WERI-Rb-1 (cell line): ENCODE measurements around the gene C5orf34.

ENCODE experiments used
- DNase-seq: peaks from one replicate; pipeline ENCODE4 v3.0.0-alpha.2; 2020
- H3K27ac ChIP-seq: fragments of 250-450 bp; sonication (Bioruptor Pico); 2 replicates; pipeline ENCODE4 v1.5.1; 2020; ENCODE audit warnings: mild to moderate bottlenecking, moderate library complexity
- H3K27me3 ChIP-seq: fragments of 250-450 bp; sonication (Bioruptor Pico); 2 replicates; pipeline ENCODE4 v1.5.1; 2021; ENCODE audit warnings: mild to moderate bottlenecking, low read depth, moderate library complexity; ENCODE audit not compliant: insufficient read depth, severe bottlenecking
- H3K36me3 ChIP-seq: fragments of 250-450 bp; sonication (Bioruptor Pico); 2 replicates; pipeline ENCODE4 v1.5.1; 2020; ENCODE audit warnings: mild to moderate bottlenecking, moderate library complexity
- H3K4me3 ChIP-seq: 2 replicates; pipeline ENCODE4 v1.5.1; 2011; ENCODE audit warnings: low read depth, mild to moderate bottlenecking, control low read depth, low read length
- H3K9me3 ChIP-seq: fragments of 250-450 bp; sonication (Bioruptor Pico); 2 replicates; pipeline ENCODE4 v1.5.1; 2021; ENCODE audit warnings: mild to moderate bottlenecking, moderate library complexity; ENCODE audit not compliant: severe bottlenecking
- TF ChIP-seq, protein P1 (sequence below): IDR thresholded peaks from 2 replicates; pipeline ENCODE4 v1.5.1; 2011; ENCODE audit warnings: low read depth, mild to moderate bottlenecking, control low read depth, inconsistent platforms, low read length

The C5orf34 gene

DNA sequence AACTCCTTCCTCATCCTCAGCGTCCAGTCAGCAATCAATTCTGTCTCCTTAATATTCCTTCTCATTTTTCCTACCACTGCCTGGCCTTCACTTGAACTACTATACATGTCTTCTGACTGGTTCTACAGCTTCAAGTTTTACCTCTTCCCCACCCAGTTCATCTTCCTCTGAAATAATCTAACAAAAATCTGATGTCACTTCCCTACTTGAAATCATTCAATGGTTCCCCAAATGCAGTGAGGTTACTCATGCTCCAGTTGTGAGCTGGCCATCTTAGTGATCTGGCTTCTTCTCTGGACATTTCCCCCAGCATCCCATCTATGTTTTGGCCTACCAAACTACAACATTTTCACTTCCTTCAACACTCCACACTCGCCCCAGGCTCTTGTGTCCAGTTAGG is 16.4 kb downstream of the C5orf34 start:
- Histone ChIP-seq H3K4me3 (no peak overlapping the region), H3K27me3 (no peaks in the 10 kb centered on the region), H3K9me3 (no peaks in the 10 kb centered on the region), H3K27ac (no peak overlapping the region), H3K36me3 (peaks cover 4% of the 10 kb centered on the region; the same call in 1 of the 2 replicates)
- no peak for DNase-seq
- TF ChIP-seq, protein P1, sequence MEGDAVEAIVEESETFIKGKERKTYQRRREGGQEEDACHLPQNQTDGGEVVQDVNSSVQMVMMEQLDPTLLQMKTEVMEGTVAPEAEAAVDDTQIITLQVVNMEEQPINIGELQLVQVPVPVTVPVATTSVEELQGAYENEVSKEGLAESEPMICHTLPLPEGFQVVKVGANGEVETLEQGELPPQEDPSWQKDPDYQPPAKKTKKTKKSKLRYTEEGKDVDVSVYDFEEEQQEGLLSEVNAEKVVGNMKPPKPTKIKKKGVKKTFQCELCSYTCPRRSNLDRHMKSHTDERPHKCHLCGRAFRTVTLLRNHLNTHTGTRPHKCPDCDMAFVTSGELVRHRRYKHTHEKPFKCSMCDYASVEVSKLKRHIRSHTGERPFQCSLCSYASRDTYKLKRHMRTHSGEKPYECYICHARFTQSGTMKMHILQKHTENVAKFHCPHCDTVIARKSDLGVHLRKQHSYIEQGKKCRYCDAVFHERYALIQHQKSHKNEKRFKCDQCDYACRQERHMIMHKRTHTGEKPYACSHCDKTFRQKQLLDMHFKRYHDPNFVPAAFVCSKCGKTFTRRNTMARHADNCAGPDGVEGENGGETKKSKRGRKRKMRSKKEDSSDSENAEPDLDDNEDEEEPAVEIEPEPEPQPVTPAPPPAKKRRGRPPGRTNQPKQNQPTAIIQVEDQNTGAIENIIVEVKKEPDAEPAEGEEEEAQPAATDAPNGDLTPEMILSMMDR: no peak

DNA sequence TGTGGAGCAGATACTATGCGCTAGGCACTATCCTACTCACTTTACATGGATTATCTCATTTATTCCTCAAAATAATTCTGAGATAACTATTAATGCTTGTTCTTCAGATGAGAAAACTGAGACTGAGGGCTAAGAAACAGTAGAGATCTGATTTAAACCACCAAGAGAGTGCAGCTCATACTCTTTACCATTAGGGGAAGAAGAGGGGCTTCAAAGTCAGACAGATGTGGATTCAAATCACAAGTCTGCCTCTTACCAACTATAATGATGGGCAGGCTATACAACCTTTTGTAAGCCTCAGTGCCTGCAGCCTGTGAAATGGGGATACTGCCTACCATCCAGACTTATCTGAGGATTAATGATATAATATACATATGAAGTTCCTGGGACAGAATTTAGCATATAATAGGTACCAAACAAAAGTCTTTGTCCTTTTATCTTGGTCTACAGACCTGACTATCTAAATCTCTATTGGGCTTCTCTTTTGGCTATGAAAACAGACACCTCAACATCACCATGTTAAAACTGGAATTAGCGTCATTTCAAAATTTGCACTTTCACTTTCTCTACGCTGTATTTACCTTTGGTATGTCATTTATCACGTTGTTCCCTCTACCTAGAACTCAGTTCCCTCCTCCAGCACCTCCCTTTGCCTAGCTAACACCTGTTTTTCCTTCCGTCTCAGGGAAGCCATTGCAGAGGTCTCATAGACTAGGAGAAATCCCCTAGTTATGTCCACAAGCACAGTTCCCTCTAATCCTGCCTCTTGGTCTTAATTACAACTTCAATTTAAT is 17.4 kb downstream of the C5orf34 start:
- TF ChIP-seq, protein P1: no peak
- Histone ChIP-seq H3K27me3 (no peaks in the 10 kb centered on the region), H3K36me3 (no peaks in the 10 kb centered on the region), H3K9me3 (no peaks in the 10 kb centered on the region), H3K27ac (no peak overlapping the region), H3K4me3 (no peak overlapping the region)
- DNase-seq: no peak

DNA sequence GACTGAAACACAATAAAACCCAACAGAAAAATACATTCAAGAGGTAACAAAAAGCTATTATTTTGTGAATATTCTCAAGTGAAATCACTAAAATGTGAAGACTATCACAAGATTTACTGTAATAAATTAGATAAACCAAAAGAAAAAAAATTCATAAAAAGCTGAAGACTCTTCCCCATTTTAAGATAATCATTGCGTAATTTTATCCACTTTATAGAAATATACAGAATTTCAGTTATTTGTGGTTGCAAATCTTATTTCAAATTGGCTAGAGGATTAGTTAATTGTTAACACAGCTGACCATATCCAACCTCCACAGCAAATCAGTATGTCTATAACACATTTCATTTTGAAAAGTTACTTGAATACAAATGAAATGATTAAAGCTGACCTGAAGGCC is 23.6 kb downstream of the C5orf34 start:
- TF ChIP-seq, protein P1: no peak
- H3K4me3 ChIP-seq: no peak overlapping the region

DNA sequence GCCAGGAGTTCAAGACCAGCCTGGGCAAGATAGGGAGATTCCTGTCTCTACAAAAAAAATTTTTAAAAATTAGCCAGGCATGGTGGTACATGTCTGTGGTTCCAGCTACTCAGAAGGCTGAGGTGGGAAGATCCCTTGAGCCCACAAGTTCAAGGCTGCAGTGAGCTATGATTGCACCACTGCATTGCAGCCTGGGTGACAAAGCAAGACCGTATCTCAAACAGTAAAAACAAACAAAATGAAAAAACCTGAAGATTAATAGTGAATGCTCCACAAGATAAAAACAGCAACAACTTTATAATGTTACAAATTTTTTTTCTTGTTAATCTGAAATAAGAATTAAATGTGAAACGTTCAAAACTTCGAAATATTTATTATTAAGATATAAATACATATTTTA is 28.6 kb downstream of the C5orf34 start:
- DNase-seq: no peak
- TF ChIP-seq, protein P1: no peak
- Histone ChIP-seq H3K27ac (no peak overlapping the region), H3K27me3 (no peaks in the 10 kb centered on the region), H3K9me3 (no peaks in the 10 kb centered on the region), H3K4me3 (no peak overlapping the region), H3K36me3 (peaks cover 10% of the 10 kb centered on the region)

More for the DNA sequence above, 23.6 kb downstream of the C5orf34 start:
- H3K27ac ChIP-seq: no peak overlapping the region
- DNase-seq: no peak
- no peaks in the 10 kb centered on the region for H3K9me3 ChIP-seq
- H3K27me3 ChIP-seq: no peaks in the 10 kb centered on the region
- H3K36me3 ChIP-seq: peaks cover 12% of the 10 kb centered on the region

DNA sequence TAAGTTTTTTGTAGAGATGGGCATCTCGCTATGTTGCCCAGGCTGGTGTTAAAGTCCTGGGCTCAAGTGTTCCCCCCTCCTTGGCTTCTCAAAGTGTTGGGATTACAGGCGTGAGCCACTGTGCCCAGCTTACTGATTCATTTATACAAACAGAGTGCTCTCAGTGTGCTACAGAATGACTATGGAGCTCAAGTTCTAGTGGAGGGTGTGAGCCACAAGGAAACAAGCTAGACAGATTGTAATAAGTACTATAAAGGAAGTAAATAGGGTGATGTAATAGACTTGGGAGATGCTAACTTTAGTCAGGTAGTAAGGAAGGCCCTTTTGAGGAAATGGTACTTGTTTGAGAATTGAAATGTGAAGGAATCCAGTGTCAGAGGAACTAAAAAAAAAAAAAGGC is 29.5 kb downstream of the C5orf34 start:
- Histone ChIP-seq H3K9me3 (no peaks in the 10 kb centered on the region), H3K36me3 (peaks cover 6% of the 10 kb centered on the region), H3K4me3 (no peak overlapping the region), H3K27me3 (no peaks in the 10 kb centered on the region), H3K27ac (no peak overlapping the region)
- TF ChIP-seq, protein P1: no peak
- no peak for DNase-seq
